ENCODE results near the gene ABCC10. TPM values are rescaled to one million over a fixed set of nuclear protein-coding genes. Genes with fewer than 3 reads are reported as not detected.

ABCC10 gene
- total RNA-seq, 4 donors from 2014 or later, result 7.0 to 12.9 (median 9.7) TPM

GRCh38 chr6:43497129-43497396, 69.7 kb downstream of the ABCC10 start:
- TF ChIP-seq CTCF (IDR thresholded peaks at IDR 0.05; ENCODE audit: low read depth), result no peak

GRCh38 chr6:43497689-43498088, 70.3 kb downstream of the ABCC10 start:
- TF ChIP-seq CTCF (IDR thresholded peaks at IDR 0.05; ENCODE audit: low read depth), result no peak

- no peak for TF ChIP-seq CTCF (IDR thresholded peaks at IDR 0.05; ENCODE audit: low read depth)
Measured at GRCh38 chr6:43499028-43499815, 71.9 kb downstream of the ABCC10 start.

Small RNA genes within 50 kb of the gene (small RNA-seq; reads per million reads assigned to genes)
- not detected for gene MIR6780B
- not detected for gene RNU6-1113P

Other genes with a start within 250 kb of the ABCC10 start
- gene CUL9, start 245.3 kb upstream of the ABCC10 start, total RNA-seq, result 10 to 100 TPM; 16.3 to 36.7 (median 27.2) TPM
- gene DNPH1, start 198.1 kb upstream of the ABCC10 start, total RNA-seq, result 10 to 100 TPM; 29.8 to 72.9 (median 50.8) TPM
- not detected for gene TTBK1, start 184.1 kb upstream of the ABCC10 start, total RNA-seq
- gene SLC22A7, start 129.3 kb upstream of the ABCC10 start, total RNA-seq, result not detected
- gene CRIP3, start 118.7 kb upstream of the ABCC10 start, total RNA-seq, result 1 to 10 TPM in 1 of 4 donors, under 1 TPM in 1, not detected in 2; 0.88 to 2.0 TPM
- 10 to 100 TPM; 16.1 to 18.9 (median 17.9) TPM for gene ZNF318, start 57.9 kb upstream of the ABCC10 start, total RNA-seq
- gene DLK2, start 28.0 kb downstream of the ABCC10 start, total RNA-seq, result not detected
- gene TJAP1, start 50.0 kb downstream of the ABCC10 start, total RNA-seq, result 10 to 100 TPM; 13.4 to 29.6 (median 16.3) TPM
- gene LRRC73, start 82.8 kb downstream of the ABCC10 start, total RNA-seq, result under 1 TPM in 2 of 4 donors, not detected in 2; 0.33 to 0.57 TPM
- gene YIPF3, start 89.4 kb downstream of the ABCC10 start, total RNA-seq, result 100 to 1,000 TPM in 1 of 4 donors, 10 to 100 TPM in 3; 64.1 to 135 (median 83.7) TPM
- gene POLR1C, start 89.5 kb downstream of the ABCC10 start, total RNA-seq, result 10 to 100 TPM; 12.4 to 19.6 (median 14.6) TPM
- 10 to 100 TPM; 14.5 to 36.5 (median 16.0) TPM for gene XPO5, start 148.5 kb downstream of the ABCC10 start, total RNA-seq
- 10 to 100 TPM in 1 of 4 donors, 1 to 10 TPM in 3; 4.6 to 16.3 (median 7.4) TPM for gene POLH, start 148.6 kb downstream of the ABCC10 start, total RNA-seq
- 10 to 100 TPM; 36.4 to 54.6 (median 46.0) TPM for gene GTPBP2, start 201.7 kb downstream of the ABCC10 start, total RNA-seq
- 10 to 100 TPM; 15.6 to 37.2 (median 26.6) TPM for gene MAD2L1BP, start 208.3 kb downstream of the ABCC10 start, total RNA-seq
- under 1 TPM in 2 of 4 donors, not detected in 2; 0.19 to 0.49 TPM for gene RSPH9, start 217.5 kb downstream of the ABCC10 start, total RNA-seq

Data from subcutaneous adipose tissue (tissue), 4 donors.